ENCODE data around the gene SGF29. TPM values are rescaled to one million over a fixed set of nuclear protein-coding genes. Genes with fewer than 3 reads are reported as not detected.

Gene SGF29
- total and polyA plus RNA-seq, 4 donors = 17.8 to 46.6 (median 24.4) TPM

DNA sequence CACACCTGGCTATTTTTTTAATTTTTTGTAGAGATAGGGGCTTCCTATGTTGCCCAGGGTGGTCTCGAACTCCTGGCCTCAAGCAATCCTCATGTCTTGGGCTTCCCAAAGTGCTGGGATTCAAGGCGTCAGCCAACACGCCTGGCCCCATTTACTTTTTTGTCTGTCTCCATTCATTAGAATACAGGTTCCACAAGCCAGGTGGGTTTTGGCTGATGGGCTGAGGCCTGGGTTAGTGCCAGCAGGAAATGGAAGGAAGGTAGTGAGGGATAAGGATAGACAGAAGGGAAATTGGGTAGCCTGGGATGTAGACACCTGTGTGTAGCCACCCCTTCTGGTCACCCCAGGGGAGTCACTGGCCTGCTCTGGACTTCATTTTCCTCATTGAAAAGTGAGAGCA is 42.7 kb upstream of the SGF29 start:
- no peak overlapping the region for H3K27ac ChIP-seq (ENCODE audit: low read depth in 1 of 2, low read length in 1 of 2)
- no peaks in the 10 kb centered on the region for H3K9me3 ChIP-seq (ENCODE audit: control insufficient read depth in 4 of 4, insufficient read depth in 3 of 4, low read length in 3 of 4)
- peaks cover 0 to 5% (median 0%) of the 10 kb centered on the region in 5 donors for H3K4me1 ChIP-seq (ENCODE audit: control insufficient read depth in 5 of 5, insufficient read depth in 5 of 5, low read length in 5 of 5)
- DNase-seq = no peak
- WGBS, 2 donors = 86 to 99% methylated on average over 3 of the region's 3 CpGs
- no peak overlapping the region for H3K4me3 ChIP-seq
- no peaks in the 10 kb centered on the region for H3K27me3 ChIP-seq (ENCODE audit: control insufficient read depth in 3 of 3, insufficient read depth in 3 of 3, low read length in 2 of 3)
- TF ChIP-seq CTCF (IDR thresholded peaks at IDR 0.05; ENCODE audit: control extremely low read depth, extremely low read depth) = no peak
- H3K9ac ChIP-seq (ENCODE audit: insufficient read depth in 1 of 2, low read length in 2 of 2) = no peak overlapping the region
- no peak for ATAC-seq (ENCODE audit: insufficient read depth, low FRiP score)
- no peaks in the 10 kb centered on the region for H3K36me3 ChIP-seq (ENCODE audit: control insufficient read depth in 4 of 4, insufficient read depth in 4 of 4, low read length in 4 of 4)

- Histone ChIP-seq H3K4me3 (no peak overlapping the region), H3K27me3 (ENCODE audit: control insufficient read depth in 3 of 3, insufficient read depth in 3 of 3, low read length in 2 of 3) (no peaks in the 10 kb centered on the region), H3K4me1 (ENCODE audit: control insufficient read depth in 5 of 5, insufficient read depth in 5 of 5, low read length in 5 of 5) (peaks cover 0 to 3% (median 0%) of the 10 kb centered on the region in 5 donors), H3K9me3 (ENCODE audit: control insufficient read depth in 4 of 4, insufficient read depth in 3 of 4, low read length in 3 of 4) (no peaks in the 10 kb centered on the region), H3K27ac (ENCODE audit: low read depth in 1 of 2, low read length in 1 of 2) (no peak overlapping the region), H3K36me3 (ENCODE audit: control insufficient read depth in 4 of 4, insufficient read depth in 4 of 4, low read length in 4 of 4) (no peaks in the 10 kb centered on the region), H3K9ac (ENCODE audit: insufficient read depth in 1 of 2, low read length in 2 of 2) (no peak overlapping the region)
- no peak for TF ChIP-seq CTCF (IDR thresholded peaks at IDR 0.05; ENCODE audit: control extremely low read depth, extremely low read depth)
- WGBS, 2 donors = 88 to 89% methylated on average over 21 of the region's 21 CpGs
- ATAC-seq (ENCODE audit: insufficient read depth, low FRiP score) = no peak
- no peak for DNase-seq
Observed at GRCh38 chr16:28511801-28512789, 41.6 kb upstream of the SGF29 start.

- WGBS, 2 donors = 85 to 87% methylated on average over 12 of the region's 12 CpGs
- TF ChIP-seq CTCF (IDR thresholded peaks at IDR 0.05; ENCODE audit: control extremely low read depth, extremely low read depth) = no peak
Observed at GRCh38 chr16:28513484-28514181, 40.1 kb upstream of the SGF29 start.

More at GRCh38 chr16:28513484-28514181, 40.1 kb upstream of the SGF29 start:
- ATAC-seq (ENCODE audit: insufficient read depth, low FRiP score) = no peak
- Histone ChIP-seq H3K4me3 (no peak overlapping the region), H3K9me3 (ENCODE audit: control insufficient read depth in 4 of 4, insufficient read depth in 3 of 4, low read length in 3 of 4) (no peaks in the 10 kb centered on the region), H3K27ac (ENCODE audit: low read depth in 1 of 2, low read length in 1 of 2) (no peak overlapping the region), H3K9ac (ENCODE audit: insufficient read depth in 1 of 2, low read length in 2 of 2) (no peak overlapping the region), H3K27me3 (ENCODE audit: control insufficient read depth in 3 of 3, insufficient read depth in 3 of 3, low read length in 2 of 3) (no peaks in the 10 kb centered on the region), H3K36me3 (ENCODE audit: control insufficient read depth in 4 of 4, insufficient read depth in 4 of 4, low read length in 4 of 4) (no peaks in the 10 kb centered on the region), H3K4me1 (ENCODE audit: control insufficient read depth in 5 of 5, insufficient read depth in 5 of 5, low read length in 5 of 5) (no peaks in the 10 kb centered on the region)
- no peak for DNase-seq
